GM18502 (cell line): ENCODE results near the gene GUCY2F.

Experiments
- ATAC-seq: cut with Tn5 transposase; IDR thresholded peaks from one replicate; pipeline ENCODE4 v1.9.1; 2021; ENCODE audit warnings: mild to moderate bottlenecking; ENCODE audit not compliant: unreplicated experiment, poor library complexity

Gene GUCY2F

GRCh38 chrX:109345856-109346255, 136.0 kb downstream of the GUCY2F start:
- ATAC-seq = no peak

GRCh38 chrX:109344678-109345077, 137.2 kb downstream of the GUCY2F start:
- no peak for ATAC-seq

- no peak for ATAC-seq
Observed at GRCh38 chrX:109344101-109344500, 137.8 kb downstream of the GUCY2F start.

GRCh38 chrX:109343671-109344070, 138.2 kb downstream of the GUCY2F start:
- no peak for ATAC-seq

GRCh38 chrX:109336141-109336540, 145.7 kb downstream of the GUCY2F start:
- no peak for ATAC-seq

GRCh38 chrX:109327251-109327650, 154.6 kb downstream of the GUCY2F start:
- ATAC-seq = no peak
